NCI-H1048 (cell line): ENCODE measurements around the gene MPZ.
A peak's percentile ranks its signal among the peaks of the same experiment; 100 is the strongest.
"Not testable (repeated sequence)": the region's sequence is repeated elsewhere in the genome, so short reads cannot be mapped to it uniquely, and the experiment has no call there.

Experiments used
- DNase-seq: peaks from one replicate; lab custom pipeline; 2025; lab: John Stamatoyannopoulos, UW

The MPZ gene

GRCh38 chr1:161309868-161310267 lies at the start of gene MPZ:
TSS of gene MPZ (minus strand) at chr1:161309968. CDS start at chr1:161309905, 63 bp downstream.
- no peak for DNase-seq

DNA sequence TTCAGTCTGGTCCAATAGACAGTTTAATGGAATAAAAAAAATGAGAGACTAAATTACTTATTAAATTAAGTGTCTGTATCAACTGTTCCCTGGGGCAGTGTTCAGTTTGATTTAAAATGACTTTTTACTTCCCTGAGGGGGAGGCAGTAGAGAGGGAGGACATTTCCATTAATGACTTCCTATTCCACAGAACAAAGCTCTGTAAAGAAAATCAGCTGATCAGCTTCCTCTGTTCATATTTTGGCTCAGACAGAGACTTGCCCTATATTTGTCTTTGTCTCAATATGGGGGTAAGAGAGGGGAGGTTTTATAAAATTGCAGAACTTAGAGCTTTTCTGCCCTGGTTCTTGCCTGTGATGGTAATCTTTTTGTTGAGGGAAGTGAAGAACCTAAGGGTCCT lies 49.5 kb upstream of the MPZ start:
- no peak for DNase-seq

DNA sequence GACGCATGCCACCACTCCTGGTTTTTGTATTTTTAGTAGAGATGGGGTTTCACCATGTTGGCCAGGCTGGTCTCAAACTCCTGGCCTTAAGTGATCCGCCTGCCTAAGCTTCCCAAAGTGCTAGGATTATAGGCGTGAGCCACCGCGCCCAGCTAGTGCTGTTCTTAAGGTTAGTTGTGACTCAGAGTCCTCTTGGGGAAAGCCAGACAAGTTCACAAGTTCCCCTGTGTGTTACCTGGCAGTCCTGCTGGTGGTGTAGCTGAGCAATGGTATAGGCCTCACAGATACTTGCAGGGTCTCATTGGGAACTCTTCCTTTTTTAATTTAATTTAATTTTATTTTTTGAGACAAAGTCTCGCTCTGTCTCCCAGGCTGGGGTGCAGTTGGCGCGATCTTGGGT lies 47.3 kb upstream of the MPZ start:
- no peak for DNase-seq

- no peak for DNase-seq
Observed at GRCh38 chr1:161351482-161351881, 41.7 kb upstream of the MPZ start.

DNA sequence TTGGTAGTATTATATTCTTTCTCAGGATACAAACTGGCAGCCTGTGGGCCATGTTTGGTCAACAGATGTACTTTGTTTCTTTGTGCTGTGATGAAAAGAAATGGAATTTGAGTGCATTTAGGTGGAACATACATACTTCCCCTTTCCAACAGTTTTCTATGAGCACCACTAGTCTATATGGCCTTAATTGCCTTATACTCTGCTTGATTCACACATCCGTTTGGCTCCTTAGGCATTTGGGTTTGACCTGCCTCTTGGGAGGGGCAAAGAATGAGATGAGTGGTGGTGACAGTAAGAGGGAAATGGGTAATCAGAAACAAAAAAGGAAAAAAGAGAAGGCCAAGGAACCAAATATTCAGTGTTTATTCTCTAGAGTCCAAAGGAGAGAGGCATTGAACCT lies 40.9 kb upstream of the MPZ start:
- DNase-seq: no peak

DNA sequence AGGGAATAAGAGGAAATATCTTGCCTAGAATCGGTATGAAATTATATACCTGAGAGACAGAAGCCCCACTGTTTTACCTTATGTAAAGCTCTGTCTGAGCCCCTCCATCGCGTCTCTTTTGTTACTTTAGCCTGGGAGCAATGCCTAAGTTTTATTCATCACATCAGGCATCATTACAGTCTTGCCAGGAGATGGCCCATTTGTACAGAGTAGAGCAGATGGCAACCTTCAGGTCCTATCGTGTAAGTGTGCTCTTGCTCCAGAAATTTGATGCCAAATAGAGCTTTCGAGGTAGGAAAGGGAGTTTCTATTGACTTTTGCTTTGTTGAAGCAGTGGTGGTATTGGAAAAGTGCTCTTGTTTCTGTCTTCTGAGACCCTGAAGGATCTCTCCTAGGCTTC lies 33.1 kb upstream of the MPZ start:
- DNase-seq: no peak

- DNase-seq: no peak
Observed at GRCh38 chr1:161342177-161342576, 32.4 kb upstream of the MPZ start.

- no peak for DNase-seq
Observed at GRCh38 chr1:161335796-161336195, 26.0 kb upstream of the MPZ start.

GRCh38 chr1:161333166-161333565 lies 23.4 kb upstream of the MPZ start:
- DNase-seq: no peak

DNA sequence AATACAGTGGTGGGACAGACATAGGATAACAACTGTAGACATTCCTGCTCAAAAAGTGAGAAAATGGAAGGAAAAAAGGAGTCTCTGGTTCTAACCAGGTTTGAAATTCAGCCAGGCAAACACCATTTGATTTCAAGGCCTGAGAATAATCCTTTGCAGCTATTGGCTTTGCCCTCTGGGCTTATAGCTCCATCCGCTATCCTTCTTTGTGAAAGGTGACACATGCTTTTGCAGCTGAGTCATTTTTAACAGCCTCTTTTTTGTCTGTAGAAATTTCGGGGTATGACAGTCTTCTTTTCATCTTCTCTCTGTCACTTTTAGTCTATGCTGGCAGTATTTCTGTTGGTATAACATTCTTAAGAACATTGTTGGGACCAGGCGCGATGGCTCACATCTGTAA lies 20.6 kb upstream of the MPZ start:
- DNase-seq: no peak

DNA sequence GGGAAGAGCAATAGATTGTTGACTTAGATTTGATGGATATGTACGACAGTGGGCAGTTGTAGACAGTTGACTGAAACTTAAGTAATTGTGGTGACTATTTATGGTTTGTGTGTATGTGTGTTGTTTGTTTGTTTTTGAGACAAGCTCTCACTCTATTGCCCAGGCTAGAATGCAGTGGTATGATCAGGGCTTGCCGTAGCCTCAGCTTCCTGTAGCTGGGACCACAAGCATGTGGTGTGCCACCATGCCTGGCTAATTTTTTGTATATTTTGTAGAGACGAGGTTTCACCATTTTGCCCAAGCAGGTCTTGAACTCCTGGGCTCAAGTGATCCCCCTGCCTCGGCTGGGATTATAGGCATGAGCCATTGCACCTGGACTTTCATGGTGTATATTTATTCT lies 14.3 kb upstream of the MPZ start:
- no peak for DNase-seq

- not testable (repeated sequence) for DNase-seq
Observed at GRCh38 chr1:161315841-161316674, 6.3 kb upstream of the MPZ start.

GRCh38 chr1:161314201-161314981 lies 4.6 kb upstream of the MPZ start, which contains the start of gene SDHC:
TSS of gene SDHC (plus strand) at chr1:161314381. CDS start at chr1:161314406, 25 bp downstream.
- DNase-seq: peak; percentile 80

- DNase-seq: no peak
Observed at GRCh38 chr1:161313554-161314200, 3.9 kb upstream of the MPZ start.

DNA sequence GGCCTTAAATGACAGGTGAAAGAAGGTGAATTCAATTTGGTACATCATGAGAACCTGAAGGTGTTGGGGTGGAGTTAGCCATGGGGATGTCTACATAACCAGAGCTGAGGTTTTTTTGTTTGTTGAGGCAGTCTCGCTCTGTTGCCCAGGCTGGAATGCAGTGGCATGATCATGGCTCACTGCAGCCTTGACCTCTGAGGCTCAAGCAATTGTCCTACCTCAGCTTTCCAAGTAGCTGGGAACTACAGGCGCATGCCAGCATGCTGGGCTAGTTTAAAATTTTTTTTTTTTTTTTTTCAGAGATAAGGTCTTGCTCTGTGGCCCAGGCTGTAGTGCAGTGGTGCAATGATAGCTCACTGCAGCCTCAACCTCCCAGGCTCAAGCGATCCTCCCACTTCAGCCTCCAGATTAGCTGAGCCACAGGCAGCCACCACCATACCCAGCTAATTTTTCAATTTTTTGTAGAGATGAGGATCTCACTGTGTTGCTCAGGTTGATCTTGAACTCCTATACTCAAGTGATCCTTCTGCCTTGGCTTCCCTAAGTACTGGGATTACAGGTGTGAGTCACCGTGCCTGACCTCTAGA lies 1.9 kb upstream of the MPZ start:
- no peak for DNase-seq

DNA sequence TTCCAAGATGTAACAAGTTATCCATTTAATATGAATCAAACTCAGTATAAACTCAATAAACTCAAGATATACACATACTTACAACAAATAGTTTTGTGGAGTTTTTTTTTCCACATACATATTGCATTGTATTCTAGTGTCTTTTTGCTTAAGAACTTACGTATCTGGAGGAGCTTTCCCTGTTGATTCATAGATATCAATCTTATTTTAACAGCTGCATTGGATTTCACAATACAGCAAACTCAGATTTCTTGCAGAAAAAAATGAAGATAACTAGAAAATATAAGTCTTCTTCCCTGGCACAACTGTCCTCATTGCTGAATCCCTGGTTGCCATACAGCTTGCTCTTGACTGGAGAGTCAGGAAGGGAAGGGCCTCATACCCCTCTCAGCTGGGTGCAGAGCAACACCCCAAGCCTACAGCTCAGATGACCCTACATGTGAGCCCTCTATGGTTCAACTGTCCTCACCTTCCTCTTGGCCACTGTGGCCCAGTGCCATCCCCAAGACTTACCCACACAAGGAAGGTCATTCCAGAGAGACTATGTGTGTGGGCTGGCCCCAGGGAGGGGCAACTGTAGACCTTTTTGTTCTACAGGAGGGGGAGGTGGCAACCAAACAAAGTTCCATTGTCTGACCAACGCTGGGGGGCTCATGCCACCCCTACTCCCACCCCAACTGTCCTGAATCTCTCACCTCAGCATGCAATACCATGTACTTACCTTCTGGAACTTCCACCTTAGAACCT lies 1.7 kb downstream of the MPZ start:
- DNase-seq: no peak

DNA sequence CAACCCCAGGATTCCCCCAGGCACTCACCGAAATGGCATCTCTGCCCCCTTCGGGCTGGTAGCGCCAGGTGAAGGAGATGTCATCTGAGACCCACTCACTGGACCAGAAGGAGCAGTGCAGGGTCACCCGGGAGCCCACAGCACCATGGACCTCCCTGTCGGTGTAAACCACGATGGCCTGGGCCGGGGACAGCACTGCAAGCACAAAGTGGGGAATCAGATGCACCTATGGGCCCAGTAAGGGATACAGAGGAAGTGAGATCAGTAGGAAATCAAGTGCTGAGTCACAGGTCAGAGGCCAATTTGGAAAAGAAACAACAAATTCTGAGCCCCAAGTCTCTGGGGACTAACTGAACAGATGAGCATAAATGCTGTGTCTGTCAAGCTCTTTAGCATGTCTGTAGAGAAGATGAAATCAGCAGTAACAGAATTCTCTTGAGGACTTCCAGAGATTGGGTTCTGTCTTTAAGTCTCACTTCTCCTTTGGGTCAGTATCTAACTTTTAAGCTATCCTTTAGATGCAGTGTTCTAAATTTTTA lies 2.5 kb downstream of the MPZ start:
- no peak for DNase-seq

DNA sequence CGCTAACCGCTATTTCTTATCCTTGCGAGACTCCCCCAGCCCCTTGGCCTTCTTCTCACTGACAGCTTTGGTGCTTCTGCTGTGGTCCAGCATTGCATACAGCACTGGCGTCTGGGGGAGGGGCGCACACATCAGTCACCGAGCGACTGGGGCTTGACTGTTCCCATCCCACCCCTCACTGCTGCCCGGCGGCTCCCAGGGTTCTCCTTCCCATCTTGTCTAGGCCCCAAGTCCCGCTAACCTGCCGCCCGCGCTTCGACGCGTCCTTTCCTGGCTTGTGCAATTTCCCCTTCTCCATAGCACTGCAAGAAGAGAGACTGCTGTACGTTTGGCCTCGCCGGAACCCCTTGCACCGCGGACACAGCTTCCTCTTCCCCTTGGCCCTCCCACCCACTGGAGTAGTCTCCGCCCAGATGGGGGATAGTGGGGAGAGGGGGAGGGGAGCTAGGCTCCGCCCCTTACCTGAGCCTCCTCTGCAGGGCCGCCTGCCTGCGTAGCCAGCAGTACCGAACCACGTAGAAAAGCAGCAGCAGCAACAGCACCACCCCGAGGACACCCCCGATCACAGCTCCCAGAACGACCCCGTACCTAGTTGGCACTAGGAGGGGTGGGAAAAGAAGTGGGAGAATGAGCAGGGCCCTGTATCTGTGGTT lies 3.8 kb downstream of the MPZ start:
- DNase-seq: no peak

DNA sequence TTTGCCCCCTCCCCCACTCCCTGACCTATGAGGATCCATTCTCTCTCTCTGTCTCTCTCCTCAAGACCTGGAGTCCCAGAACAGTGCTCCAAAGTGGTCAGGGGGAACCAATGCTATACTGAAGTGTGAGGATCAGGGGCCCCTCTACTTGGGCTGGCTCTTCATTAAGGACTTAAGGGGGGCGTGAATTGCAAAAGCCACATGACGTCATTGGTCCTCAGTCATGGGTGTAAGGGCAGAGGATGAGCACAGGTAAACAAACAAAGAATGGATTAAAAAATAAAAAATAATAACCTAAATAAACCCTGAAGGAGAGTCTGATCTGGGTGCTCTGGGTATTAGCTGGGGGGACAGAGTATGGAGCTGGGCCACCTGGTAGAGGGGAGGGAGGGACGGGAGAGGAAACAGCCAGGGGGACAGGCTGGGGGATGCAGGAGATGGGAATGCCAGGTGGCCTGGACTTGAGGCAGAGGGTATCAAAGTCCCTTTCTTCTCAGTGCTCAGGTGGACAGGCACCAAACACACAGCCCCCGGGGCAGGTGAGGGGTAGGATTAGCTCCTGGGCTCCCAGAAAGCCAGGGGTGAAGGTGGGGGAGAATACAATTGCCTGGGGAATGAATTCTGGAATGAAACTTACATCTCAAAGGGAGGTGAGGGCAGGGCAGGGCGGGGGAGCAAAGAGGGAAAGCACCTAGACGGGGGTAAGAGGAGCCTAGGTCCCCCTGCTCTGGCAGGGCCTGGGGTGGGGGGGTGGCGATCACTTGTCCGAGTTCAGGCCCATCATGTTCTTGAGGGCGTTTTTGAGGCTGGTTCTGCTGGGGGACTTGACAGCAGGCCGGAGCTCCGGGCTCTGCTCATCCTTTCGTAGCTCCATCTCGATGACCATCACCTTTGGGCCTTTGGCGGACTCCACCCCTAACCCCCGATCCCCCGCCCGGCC lies 4.6 kb downstream of the MPZ start:
- DNase-seq: no peak

GRCh38 chr1:161300478-161300877 lies 9.3 kb downstream of the MPZ start:
- no peak for DNase-seq
